Suppressor macrophage treated with lipopolysaccharide for 4 hours (primary cell): ENCODE measurements around the gene TNFRSF11A.

Source experiments
- DNase-seq: peaks from one replicate; pipeline ENCODE4 v3.0.0-alpha.2; 2020

TNFRSF11A gene

DNA sequence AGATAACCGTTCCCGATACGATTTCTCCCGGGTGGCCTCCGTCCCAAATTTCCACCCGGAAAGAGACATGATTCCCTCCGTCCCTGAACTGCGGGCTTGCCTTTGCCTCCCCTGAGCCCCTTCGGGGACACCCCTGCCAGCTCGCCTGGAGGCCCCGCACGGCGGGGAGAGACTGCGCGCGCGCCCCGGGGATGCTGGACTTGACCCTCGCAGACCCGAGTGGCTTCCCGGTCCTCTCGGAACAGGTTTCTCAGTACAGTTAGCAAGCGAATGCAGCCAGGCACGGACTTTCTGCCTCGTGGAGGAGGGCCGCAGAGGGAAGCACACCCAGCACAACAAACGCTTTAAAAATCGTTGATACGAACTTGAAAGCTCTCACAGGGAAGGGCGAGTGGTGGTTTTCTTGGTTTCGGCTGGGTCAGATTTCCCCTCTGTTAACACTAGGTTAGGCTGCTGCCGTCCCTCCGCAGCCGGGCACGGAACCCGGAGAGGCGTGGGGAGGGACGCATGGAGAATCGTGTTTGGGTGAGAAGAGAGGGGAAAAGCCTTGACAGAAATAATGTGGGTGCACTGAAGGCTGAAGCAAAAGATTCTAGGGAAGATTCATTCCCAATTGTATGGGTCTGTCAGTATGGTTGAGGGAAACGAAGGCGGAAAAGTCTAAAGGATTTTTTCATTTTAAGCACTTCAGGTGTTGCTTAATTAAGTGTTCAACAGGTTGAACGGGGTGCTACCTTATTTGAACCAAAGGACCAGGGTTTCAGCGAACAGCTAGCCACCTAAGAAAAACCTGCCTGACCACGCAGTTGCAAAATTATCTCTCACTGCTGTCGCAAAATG is 916 bp downstream of the TNFRSF11A start:
- DNase-seq: peak; percentile 48

DNA sequence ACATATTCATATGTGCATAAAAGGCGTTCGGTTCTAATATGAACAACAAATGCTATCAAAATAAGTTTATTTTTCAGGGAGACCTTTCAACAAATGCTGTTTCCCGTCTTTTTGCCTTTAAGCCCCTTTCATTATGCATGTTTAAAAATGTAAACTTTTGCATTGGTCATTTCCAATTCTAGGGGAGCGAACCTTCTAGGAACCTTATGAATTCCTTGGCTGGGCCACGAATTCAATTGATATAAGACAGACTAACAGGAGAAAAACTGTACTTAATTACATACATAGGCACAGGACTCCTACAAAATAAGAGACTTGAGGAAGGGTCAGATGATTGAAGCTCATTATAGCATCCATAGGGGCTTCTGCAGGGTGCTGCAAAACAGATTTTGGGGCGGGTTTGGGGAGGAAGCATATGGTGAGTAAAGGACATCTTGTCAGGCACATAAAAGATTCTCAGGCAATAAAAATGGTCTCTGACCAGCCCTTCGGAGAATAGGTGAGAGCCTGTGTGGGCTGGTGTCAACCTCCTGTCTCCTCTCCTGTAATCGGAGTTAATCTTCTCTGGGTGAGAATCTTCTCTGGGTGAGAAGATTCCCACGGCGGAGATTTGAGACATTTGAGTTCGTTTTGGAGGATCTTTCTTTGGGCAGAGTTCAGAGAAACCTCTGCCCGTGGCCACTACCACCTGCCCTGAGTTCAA is 1.7 kb downstream of the TNFRSF11A start:
- no peak for DNase-seq

DNA sequence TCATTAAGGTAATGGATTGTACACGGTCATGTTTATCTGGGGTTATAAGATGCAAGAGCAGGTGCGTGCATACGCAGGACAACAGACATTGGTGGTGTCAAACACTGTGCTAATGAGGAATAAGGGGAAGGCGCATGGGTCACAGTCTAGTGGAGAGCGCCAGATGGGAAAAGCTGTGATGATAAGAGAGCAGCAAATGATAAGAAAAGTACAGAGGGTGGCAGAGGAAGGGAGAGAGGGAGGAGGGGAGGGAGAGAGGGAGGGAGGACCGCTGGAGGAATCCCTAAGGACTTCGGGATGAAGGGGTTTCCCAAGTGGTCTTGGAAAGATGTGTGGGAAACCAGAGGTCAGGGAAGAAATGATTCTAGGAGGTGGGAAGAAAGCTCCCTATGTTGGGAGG is 2.9 kb downstream of the TNFRSF11A start:
- no peak for DNase-seq

DNA sequence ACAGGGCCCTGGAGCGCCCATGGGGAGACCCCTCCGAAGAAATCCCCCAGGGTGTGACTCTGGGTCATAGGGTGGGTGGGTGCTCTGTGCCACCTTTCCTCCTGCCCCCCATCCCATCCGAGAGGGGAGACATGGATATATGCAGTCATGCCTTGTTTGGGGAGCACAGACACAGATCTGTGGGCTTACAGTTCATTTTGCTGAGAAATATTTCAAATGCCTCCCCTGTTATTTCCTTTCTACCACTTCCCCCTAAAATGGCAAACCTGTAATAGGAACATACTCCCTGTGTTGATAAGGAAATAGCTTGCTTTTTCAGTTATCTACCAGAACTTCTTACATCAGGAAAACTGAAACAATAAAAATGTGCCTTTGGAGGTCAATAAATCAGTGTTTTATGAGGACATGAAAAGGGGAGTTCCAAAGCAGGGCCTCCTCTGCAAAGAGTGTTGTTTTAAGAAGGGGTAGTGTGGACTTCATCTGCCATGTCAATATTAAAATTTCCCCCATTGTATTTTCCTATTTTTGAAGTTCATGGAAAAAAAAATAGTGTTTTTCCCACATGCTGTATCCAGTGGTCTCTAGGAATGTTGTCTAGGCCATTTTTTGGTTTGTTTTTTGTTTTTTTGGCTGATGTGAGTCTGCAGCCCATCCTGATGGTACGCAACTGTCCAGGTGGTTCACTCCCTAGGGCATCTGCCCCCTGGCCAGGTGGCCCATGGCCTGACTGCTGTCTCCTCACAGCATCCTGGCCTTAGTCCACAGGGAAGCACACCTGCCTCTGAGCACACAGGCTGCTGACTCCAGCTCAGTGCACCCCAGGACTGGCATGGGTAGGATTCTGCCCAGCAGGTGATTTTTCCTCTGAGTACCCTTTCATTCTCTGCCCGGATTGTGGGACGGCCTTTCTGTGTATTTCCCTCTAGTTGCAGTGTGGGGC is 3.7 kb downstream of the TNFRSF11A start:
- no peak for DNase-seq

DNA sequence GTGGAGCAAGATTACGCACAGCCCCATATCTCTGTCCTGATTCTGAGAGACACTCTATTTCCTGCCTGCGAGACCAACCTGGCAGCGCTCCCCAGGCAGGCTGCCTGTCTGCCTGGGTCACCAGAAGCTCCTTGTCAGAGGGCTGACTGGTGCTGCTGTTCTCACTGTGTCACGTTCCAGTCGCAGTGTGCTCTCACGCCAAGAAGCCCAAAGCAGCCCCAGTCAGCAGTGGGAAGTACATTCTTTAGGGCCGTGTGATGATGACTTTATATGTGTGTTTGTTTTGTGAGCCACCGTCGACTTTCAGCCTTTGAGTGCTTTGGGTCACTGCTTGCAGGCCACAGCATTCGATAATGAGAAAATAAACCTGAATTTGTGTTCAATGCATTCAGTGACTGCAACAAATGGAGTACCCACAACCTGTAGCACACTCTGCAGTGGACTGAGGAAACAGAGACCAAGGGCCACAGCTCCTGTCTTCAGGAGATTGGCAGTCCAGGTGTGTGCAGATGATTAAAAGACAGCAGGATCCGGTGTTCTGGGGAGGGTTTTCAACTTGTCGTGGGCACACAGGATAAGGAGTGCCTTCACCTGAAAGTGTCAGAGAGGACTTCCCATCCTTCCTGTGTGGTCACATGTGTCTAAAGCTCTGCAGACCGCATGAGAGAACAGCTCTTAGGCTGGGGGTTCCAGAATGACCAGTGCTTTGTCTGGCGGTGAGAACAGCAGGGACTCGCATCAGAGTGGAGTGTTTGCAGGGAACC is 4.8 kb downstream of the TNFRSF11A start:
- peak; percentile 80 for DNase-seq

DNA sequence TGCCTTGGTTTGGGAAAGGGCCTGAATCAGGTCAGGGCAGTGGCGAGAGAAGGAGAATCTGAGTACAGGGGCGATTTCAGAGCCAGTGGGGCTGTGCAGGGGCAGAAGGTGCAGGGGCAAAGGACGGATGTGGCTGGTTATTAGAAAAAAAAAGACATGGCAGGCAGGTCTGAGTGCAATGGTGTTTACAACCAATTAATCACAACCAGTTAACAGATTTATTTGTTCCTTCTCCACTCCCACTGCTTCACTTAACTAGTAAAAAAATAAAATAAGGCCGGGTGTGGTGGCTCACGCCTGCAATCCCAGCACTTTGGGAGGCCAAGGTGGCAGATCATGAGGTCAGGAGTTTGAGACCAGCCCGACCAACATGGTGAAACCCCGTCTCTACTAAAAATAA is 5.5 kb downstream of the TNFRSF11A start:
- no peak for DNase-seq

DNA sequence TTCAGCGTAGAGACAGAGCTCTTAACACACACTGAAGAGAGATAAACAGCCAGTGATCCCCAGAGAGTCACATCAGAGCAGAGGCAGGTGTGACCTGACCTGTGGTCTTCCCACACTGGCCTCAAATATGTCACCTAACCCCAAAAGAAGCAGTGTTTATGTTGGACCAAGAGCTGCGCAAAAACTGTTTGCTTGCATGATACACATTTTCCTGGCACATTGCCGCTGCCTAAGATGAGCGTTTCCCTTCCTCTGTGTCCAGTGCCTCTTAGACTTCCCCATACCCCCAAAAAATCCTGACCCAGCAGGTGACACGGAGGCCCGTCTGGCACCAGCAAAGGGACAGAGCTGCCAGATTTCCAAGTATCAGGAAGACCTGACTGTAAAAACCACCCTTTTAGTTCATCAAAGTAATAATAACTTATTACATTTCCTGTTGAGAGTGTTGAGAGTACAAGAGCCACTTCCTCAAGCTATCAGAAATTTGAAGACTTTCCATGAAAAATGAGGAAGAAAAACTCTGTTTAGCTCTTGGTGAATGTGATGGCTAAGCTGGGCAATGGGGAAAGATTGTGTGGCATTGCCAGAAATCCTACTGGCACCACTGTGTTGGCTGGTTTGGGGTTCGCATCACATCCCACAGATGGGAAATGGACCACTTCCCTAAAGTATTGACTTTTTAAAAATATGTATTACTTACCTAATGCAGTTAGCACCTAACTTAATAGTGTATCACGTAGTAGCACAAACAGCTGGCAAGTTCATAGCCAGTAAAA is 6.7 kb downstream of the TNFRSF11A start:
- DNase-seq: peak; percentile 75

DNA sequence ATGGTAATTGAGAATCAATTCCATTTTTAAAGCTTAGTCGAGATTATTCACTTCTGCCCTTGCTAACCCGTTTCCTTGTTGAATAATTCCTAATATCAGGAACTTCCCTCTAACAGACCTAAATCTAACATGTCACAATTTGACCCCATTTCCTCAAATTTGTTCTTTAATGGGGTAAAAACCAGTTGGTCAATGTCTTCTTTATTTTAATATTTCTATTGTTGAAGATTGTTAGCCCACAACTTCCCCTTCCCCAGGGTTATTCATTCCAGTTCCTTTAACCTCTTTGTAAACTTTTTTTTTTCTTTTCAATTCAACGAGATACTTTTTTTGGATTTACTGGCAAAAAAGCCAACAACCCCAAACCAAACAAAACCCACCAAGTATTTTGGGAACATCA is 7.3 kb downstream of the TNFRSF11A start:
- DNase-seq: peak; percentile 71

DNA sequence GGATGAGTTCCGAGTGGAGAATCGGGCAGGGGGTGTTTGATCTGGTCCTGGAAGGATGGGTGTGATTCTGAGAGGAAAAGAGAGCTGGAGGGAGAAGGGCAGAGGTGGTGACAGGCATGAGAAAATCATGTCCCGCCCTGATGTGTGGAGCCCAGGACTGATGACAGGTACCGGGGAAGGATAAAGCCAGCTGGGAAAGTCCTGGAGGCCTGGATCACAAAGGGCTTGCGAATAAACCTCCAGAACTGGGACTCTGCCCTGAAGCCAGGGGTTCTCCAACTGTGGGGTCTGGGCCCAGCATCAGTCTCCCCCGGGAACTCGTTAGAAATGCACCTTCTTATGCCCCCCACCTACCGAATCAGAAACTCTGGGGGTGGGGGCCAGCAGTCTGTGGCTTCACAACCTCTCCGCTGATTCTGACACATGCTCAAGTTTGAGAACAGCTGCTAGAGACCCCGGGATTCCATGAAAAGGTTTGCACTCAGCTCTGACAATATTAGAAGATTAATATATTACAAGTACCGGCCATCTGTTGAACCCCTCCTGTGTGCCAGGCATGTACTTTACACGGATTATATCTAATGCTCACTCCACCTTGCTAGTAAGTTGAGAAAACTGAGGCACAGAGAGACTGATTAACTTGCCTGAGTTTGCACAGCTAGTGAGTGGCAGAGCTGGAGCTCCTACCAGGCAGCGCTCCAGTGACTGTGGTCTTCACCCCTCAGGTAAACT is 8.0 kb downstream of the TNFRSF11A start:
- no peak for DNase-seq

DNA sequence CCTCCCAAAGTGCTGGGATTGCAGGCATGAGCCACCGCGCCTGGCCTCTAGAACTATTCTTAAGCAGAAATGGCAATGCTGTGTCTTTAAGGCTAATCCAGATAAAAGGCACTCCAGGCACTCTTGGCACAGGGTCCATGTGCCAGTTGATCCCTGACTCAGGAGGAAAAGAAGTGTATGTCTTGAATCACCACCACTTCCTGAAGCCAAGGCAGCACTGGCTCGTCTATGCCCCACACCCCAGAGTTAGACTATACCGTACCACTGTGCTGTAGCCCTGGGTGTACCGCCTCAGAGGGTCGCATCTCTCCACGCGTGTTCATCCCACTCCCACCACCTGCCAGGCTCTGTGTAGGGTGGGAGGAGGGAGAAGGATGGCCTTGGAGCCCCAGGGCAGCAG is 9.0 kb downstream of the TNFRSF11A start:
- DNase-seq: no peak

DNA sequence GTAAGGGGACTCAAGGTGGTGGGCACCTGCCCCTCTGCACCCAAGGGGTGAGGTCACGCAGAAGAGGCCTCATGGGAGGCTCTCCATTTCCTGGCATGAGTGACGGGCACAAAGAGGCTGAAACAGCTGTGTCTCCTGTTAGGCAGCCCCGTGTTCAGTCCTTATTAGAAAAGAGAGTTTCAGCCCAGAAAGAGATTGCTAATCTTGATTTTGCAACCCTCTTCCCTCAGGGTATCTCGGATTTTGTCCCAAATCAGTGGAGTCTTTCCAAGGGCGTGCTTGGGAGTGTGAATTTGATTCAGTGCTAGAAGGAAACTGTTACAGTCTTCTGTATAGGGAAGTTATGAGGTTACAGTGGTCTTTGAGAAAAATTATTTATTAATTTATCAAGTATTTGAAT is 10.4 kb downstream of the TNFRSF11A start:
- DNase-seq: no peak

DNA sequence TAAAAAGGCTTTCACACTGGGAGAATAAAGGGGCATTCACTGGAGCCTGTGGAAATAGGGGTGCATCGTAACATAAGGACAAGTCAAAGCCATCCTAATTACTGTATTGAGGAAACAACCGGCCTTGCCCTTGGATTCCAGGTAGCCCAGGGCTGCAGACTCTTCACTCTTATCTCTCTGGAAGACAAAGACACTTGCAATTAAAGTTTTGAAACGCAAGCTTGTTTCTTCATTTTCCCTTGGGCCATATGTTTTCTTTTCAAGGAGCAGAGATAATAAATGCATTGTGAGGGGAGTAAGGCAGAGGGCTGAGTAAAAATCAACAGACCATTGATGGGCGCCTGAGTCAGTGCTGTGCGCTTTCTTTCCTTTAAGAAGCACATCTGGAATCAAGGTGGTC is 11.5 kb downstream of the TNFRSF11A start:
- DNase-seq: no peak

DNA sequence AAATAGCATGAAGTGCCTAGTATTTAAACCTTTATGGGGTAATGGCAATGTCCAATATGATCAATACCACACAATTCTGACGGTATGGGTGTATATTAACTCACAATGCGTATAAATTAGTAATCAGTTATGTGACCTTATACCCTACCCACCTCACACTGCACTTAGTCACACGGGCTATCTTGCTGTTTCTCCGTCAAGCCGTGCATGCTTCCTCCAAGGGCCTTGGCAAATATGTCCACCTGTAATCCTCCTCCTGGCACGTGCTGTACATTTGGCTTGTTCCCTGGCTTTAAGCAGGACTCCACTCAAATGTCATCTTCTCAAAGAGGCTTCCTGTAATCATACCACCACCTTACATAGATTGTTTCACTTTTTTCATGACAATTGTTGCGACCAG is 12.2 kb downstream of the TNFRSF11A start:
- no peak for DNase-seq

DNA sequence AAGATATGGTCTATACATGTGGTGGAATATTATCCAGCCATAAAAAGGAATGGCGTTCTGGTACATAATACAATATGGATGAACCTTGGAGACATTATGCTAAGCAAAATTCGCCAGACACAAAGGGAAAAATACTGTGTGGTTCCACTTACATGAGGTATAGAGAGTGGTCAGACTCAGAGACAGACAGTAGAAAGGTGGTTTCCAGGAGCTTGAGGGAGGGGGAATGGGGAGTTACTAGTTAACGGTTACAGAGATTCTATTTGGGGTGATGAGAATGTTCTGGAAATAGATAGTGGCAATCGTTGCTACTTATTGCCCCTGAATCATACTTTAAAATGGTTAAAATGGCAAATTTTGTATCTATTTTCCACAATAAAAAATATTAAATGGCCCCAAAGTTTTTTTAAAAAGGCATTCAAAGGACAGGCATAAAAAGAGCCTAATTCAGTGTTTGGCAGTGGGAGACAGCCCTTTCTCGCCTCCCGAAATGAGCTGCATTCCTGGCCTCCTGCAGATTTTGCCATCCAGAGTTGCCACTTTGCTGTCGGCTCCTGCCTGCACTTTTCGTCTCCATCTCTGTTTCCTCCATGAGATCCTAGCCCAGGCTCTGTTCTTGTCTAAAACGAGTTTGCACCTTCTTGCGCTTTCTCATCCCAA is 13.5 kb downstream of the TNFRSF11A start:
- DNase-seq: no peak

DNA sequence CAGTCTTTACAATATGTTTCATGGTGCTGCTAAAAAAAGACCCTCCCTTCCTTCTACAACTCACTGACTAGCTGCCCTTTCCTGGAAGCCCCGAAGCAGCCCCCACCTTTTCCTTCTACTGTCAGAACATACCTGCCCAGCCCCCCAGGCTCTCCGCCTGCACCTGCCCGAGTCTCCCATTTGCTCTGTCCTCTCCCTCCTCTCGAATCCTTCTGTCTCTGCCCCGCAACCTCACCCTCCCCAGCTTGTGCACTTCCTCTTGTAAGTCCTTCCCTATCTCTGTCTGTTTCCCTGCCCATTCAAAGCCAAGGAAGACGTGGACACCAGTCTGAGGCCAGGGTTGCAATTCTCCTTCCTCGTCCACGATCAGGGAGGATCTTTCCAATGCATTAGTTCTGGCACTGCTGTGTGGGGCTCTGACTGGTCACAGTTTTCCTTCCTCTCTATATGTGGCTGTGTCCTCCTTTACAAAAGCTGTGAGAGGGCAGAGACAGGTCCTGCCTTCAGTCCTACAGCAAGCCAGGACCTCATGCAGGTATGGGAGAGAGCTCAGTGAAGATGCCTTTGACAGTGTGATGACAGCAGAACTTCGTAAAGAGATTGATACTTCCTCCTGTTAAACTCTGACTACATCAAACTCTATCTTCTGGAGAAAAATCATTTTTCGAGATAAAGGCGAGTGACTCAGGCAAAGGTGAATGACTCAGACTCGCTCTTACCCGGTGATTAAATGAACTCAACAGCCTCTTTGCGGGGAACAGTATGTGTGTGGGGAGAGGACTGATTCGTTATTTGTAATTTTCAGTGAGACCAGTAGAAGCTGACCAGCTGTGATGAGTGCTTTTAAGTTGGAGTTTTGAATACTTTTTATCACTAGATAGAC is 14.2 kb downstream of the TNFRSF11A start:
- peak; percentile 49 for DNase-seq

DNA sequence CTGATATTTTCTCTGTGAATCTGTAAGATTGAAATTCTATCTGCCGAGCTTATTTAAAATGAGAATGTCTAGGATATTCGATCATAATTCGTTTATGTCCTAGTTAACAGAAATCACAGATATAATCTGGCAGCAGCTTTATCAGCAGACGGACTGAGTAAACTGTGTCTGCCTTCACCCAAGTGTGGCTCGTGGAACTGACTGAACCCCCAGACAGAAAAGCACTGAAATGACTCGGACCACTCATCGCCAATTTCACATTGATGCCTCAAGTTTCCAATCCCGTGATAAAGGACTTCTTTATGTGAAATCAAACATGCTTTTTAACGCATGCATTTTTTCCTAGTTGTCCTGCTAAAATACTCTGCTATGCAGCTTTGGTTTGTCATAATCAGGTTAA is 15.9 kb downstream of the TNFRSF11A start:
- no peak for DNase-seq

DNA sequence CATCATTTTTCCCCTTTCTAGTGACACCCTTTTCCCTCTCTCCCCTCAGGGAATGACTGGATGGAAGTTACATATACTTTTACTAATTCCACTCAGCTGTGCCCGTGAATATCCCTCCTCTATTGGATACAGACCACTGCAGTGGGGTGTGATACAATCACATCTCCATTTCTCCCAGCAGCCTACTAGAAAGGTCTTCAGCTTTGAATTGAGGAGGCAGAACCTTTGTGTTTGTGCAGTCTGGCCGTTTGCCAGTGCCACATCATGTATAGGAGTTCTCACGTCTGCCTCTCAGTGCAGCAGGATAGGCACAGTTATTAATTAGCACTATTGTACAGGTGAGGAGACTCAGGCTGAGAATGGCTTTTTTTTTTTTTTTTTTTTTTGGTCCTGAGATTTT is 16.4 kb downstream of the TNFRSF11A start:
- DNase-seq: no peak

DNA sequence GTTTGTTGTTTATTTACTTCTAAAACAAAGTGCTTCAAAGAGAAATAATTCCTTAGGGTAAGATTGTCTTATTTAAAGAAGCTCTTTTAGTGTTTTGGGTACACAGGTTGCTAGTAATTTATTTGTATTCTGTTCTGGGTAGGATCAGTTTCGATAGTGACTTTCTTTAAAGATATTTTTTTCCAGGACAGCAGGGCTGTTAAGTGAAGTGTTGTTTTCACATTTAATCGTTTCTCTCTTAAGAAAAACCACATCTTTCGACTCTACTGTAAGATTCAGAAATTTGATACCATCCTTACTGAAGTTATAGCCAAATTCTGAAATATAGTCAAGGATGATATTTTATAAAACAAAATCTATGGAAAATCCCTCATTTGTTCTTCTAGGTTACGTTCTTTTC is 17.8 kb downstream of the TNFRSF11A start:
- no peak for DNase-seq

DNA sequence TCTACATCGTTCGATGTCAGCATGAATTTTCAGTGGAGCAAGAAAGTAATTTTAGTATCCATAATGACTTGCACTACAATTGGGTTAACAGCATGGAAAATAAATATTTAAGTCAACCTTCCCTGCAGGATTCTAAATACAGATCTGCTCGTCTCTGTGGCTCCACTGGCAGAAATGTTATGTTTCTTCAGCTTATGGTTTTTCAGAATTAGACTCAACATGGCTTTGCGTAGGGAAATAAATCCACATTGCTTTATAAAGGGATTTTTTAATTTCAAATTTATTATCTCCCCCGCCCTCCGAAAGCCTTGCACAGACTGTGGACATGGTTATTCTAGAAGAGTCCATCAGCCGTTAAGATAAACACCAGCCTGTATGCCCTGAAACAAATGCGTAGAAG is 18.2 kb downstream of the TNFRSF11A start:
- no peak for DNase-seq
